HepG2 (cell line): ENCODE data around the gene TTLL4. TPM values are rescaled to one million over a fixed set of nuclear protein-coding genes. Genes with fewer than 3 reads are reported as not detected.

Source experiments
- ATM ChIP-seq: fragments of 450-650 bp; IDR thresholded peaks from 2 replicates; pipeline ENCODE4 v1.7.1; 2017; ENCODE audit warnings: mild to moderate bottlenecking, borderline replicate concordance
- HNRNPK ChIP-seq: fragments of 200-400 bp; formaldehyde crosslinking; IDR thresholded peaks from 2 replicates; pipeline ENCODE4 v1.6.1; 2018; ENCODE audit warnings: low read length, low read depth, moderate library complexity, mild to moderate bottlenecking; ENCODE audit not compliant: poor library complexity, severe bottlenecking
- MYNN ChIP-seq: sonication (generic); formaldehyde crosslinking; IDR thresholded peaks from 2 replicates; pipeline ENCODE4 v1.4.0; 2020; ENCODE audit warnings: mild to moderate bottlenecking, low read depth, missing genetic modification reagents
- MZF1 ChIP-seq: sonication (generic); formaldehyde crosslinking; IDR thresholded peaks from 2 replicates; pipeline ENCODE4 v1.8.1; 2023; ENCODE audit warnings: mild to moderate bottlenecking, missing genetic modification reagents, borderline replicate concordance
- NCOA1 ChIP-seq: sonication (generic); formaldehyde crosslinking; IDR thresholded peaks from 2 replicates; pipeline ENCODE4 v1.9.0; 2021; ENCODE audit warnings: missing genetic modification reagents
- NFRKB ChIP-seq: fragments of 450-650 bp; IDR thresholded peaks from 2 replicates; pipeline ENCODE4 v1.6.1; 2017
- SPEN ChIP-seq: sonication (generic); formaldehyde crosslinking; IDR thresholded peaks from 2 replicates; pipeline ENCODE4 v1.5.1; 2020; ENCODE audit warnings: low read depth, mild to moderate bottlenecking, missing genetic modification reagents
- TEAD2 ChIP-seq: sonication (generic); formaldehyde crosslinking; IDR thresholded peaks from 2 replicates; pipeline ENCODE4 v1.9.0; 2021; ENCODE audit warnings: missing genetic modification reagents
- ZFYVE20 ChIP-seq: sonication (generic); formaldehyde crosslinking; IDR thresholded peaks from 2 replicates; pipeline ENCODE4 v1.8.0; 2023; ENCODE audit warnings: low read depth, mild to moderate bottlenecking, moderate library complexity, missing genetic modification reagents, borderline replicate concordance
- ZNF138 ChIP-seq: sonication (generic); formaldehyde crosslinking; IDR thresholded peaks from 2 replicates; pipeline ENCODE4 v1.5.0; 2020; ENCODE audit warnings: mild to moderate bottlenecking, low read depth, missing genetic modification reagents
- ZNF234 ChIP-seq: sonication (generic); formaldehyde crosslinking; conservative IDR thresholded peaks from 2 replicates; pipeline ENCODE4 v1.5.1; 2020; ENCODE audit warnings: mild to moderate bottlenecking, missing genetic modification reagents
- ZNF292 ChIP-seq: sonication (generic); formaldehyde crosslinking; IDR thresholded peaks from 2 replicates; pipeline ENCODE4 v1.8.1; 2022; ENCODE audit warnings: mild to moderate bottlenecking, low read depth, missing genetic modification reagents, borderline replicate concordance
- ZNF652 ChIP-seq: IDR thresholded peaks from 2 replicates; pipeline ENCODE4 v1.6.1; 2016; ENCODE audit warnings: low read depth, borderline replicate concordance
- ZNF660 ChIP-seq: sonication (generic); formaldehyde crosslinking; IDR thresholded peaks from 2 replicates; pipeline ENCODE4 v1.5.1; 2020; ENCODE audit warnings: mild to moderate bottlenecking, low read depth, missing genetic modification reagents, borderline replicate concordance
- ZNF761 ChIP-seq: sonication (generic); formaldehyde crosslinking; conservative IDR thresholded peaks from 2 replicates; pipeline ENCODE4 v1.4.0; 2020; ENCODE audit warnings: mild to moderate bottlenecking, missing genetic modification reagents
- ZNF780A ChIP-seq: sonication (generic); formaldehyde crosslinking; IDR thresholded peaks from 2 replicates; pipeline ENCODE4 v1.8.0; 2022; ENCODE audit warnings: mild to moderate bottlenecking, missing genetic modification reagents, moderate library complexity
- polyA plus RNA-seq, 8 experiments: library from polyadenylated mRNA; depleted of rRNA in 3 of 8; stranded (reverse) in 7 of 8; unstranded in 1 of 8; fragments of >200 nt; fragmentation: Illumina TruSeq in 4 of 8; extraction: Trizol in 4 of 8; gene quantifications; 2 replicates each; pipeline versions ENCODE4 v1.2.1 to v1.2.3, GENCODE V29; 2011 to 2016; ENCODE audit warnings: low read depth in 4 of 8, missing spikeins in 1 of 8, mixed read lengths in 1 of 8; ENCODE audit not compliant: insufficient read depth in 1 of 8
- total RNA-seq, 5 experiments: library from RNA; depleted of rRNA; stranded (reverse); fragments of >200 nt; fragmentation: Illumina TruSeq; extraction: Trizol; gene quantifications; 2 replicates each; pipeline ENCODE4 v1.2.3, GENCODE V29; 2016; ENCODE audit warnings: low read depth in 1 of 5
- TF ChIP-seq, protein P1 (sequence below): sonication (generic); formaldehyde crosslinking; IDR thresholded peaks from 2 replicates; pipeline ENCODE4 v1.5.1; 2020; ENCODE audit warnings: missing genetic modification reagents, mild to moderate bottlenecking, borderline replicate concordance
- TF ChIP-seq, protein P2 (sequence below): sonication (generic); formaldehyde crosslinking; IDR thresholded peaks from 2 replicates; pipeline ENCODE4 v1.8.0; 2022; ENCODE audit warnings: missing genetic modification reagents, mild to moderate bottlenecking, moderate library complexity, borderline replicate concordance
- TF ChIP-seq, protein P3 (sequence below): sonication (generic); formaldehyde crosslinking; IDR thresholded peaks from 2 replicates; pipeline ENCODE4 v1.4.0; 2020; ENCODE audit warnings: missing genetic modification reagents, mild to moderate bottlenecking, borderline replicate concordance

The TTLL4 gene
- total and polyA plus RNA-seq, 2 of the 13 experiments (the other 11 are each of a cell fraction or from before 2014, with no cell fraction given): 77.5 to 84.6 TPM

DNA sequence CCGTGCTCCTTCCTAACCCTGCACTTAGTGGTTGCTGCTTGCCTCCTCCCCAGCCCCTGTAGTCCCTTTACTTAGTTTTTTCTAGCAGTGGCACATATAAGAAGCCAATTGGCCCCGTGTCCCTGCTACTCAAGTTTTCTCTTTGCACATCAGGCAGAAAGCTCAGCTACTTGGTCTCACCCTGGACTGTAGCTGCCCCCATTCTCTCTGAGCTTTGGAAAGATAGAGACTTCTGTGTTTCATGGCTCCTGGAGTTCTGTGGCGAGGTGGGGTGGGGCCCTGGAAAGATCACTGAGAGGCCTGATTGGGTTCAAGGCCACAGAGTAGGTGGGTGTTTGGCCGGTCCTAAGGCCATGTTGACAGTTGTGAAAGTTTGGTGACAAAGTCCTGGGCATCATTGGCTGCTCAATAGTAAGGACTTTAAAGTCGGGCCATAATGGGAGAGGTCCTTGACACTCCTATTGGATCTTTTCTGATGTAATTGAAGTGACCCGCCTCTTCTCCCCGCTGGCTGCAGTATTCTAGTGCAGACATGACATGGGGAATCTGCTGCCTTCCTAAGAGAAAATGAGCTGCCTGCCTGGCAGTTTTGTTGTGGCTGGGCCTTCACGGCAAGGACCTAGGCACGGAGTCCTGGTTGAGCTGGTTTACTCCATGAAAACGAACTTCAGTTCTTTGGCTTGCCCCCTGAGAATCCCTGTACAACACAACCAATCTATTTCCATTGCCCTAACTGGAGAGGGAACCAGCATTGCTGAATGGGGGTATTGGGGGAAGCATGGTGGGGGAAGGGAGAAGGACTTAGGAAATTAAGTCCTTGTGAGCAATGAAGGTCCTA, 45.2 kb downstream of the TTLL4 start (continued):
- TF ChIP-seq, protein P1, sequence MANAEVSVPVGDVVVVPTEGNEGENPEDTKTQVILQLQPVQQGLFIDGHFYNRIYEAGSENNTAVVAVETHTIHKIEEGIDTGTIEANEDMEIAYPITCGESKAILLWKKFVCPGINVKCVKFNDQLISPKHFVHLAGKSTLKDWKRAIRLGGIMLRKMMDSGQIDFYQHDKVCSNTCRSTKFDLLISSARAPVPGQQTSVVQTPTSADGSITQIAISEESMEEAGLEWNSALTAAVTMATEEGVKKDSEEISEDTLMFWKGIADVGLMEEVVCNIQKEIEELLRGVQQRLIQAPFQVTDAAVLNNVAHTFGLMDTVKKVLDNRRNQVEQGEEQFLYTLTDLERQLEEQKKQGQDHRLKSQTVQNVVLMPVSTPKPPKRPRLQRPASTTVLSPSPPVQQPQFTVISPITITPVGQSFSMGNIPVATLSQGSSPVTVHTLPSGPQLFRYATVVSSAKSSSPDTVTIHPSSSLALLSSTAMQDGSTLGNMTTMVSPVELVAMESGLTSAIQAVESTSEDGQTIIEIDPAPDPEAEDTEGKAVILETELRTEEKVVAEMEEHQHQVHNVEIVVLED (CRISPR knock-in tag): peak; percentile 69; the same call in 1 of the 2 replicates
- TF ChIP-seq TEAD2 (CRISPR knock-in tag) (no peak), ZNF652 (no peak; the same call in 1 of the 2 replicates), ATM (no peak), HNRNPK (no peak), NCOA1 (CRISPR knock-in tag) (peak; percentile 99), ZFYVE20 (no peak), NFRKB (no peak), ZNF780A (peak; percentile 55; the same call in 1 of the 2 replicates), ZNF292 (CRISPR knock-in tag) (peak; percentile 92; the same call in 1 of the 2 replicates), ZNF138 (CRISPR knock-in tag) (no peak), ZNF660 (no peak), MZF1 (0 out of 2 replicates have a peak, but pooled peaks have one; percentile 21), ZNF761 (CRISPR knock-in tag) (peak; percentile 88; the same call in 1 of the 2 replicates), MYNN (CRISPR knock-in tag) (peak; percentile 48; the same call in 1 of the 2 replicates), ZNF234 (CRISPR knock-in tag) (no peak), SPEN (CRISPR knock-in tag) (peak; percentile 80; the same call in 1 of the 2 replicates)
- TF ChIP-seq, protein P2, sequence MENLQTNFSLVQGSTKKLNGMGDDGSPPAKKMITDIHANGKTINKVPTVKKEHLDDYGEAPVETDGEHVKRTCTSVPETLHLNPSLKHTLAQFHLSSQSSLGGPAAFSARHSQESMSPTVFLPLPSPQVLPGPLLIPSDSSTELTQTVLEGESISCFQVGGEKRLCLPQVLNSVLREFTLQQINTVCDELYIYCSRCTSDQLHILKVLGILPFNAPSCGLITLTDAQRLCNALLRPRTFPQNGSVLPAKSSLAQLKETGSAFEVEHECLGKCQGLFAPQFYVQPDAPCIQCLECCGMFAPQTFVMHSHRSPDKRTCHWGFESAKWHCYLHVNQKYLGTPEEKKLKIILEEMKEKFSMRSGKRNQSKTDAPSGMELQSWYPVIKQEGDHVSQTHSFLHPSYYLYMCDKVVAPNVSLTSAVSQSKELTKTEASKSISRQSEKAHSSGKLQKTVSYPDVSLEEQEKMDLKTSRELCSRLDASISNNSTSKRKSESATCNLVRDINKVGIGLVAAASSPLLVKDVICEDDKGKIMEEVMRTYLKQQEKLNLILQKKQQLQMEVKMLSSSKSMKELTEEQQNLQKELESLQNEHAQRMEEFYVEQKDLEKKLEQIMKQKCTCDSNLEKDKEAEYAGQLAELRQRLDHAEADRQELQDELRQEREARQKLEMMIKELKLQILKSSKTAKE (CRISPR knock-in tag): peak; percentile 94
- TF ChIP-seq, protein P3, sequence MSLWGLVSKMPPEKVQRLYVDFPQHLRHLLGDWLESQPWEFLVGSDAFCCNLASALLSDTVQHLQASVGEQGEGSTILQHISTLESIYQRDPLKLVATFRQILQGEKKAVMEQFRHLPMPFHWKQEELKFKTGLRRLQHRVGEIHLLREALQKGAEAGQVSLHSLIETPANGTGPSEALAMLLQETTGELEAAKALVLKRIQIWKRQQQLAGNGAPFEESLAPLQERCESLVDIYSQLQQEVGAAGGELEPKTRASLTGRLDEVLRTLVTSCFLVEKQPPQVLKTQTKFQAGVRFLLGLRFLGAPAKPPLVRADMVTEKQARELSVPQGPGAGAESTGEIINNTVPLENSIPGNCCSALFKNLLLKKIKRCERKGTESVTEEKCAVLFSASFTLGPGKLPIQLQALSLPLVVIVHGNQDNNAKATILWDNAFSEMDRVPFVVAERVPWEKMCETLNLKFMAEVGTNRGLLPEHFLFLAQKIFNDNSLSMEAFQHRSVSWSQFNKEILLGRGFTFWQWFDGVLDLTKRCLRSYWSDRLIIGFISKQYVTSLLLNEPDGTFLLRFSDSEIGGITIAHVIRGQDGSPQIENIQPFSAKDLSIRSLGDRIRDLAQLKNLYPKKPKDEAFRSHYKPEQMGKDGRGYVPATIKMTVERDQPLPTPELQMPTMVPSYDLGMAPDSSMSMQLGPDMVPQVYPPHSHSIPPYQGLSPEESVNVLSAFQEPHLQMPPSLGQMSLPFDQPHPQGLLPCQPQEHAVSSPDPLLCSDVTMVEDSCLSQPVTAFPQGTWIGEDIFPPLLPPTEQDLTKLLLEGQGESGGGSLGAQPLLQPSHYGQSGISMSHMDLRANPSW (CRISPR knock-in tag): peak; percentile 86
